Peyer's patch (tissue), 4 donors: ENCODE results near the gene POLR3H.

ENCODE experiments used
- POLR2A ChIP-seq, 2 donors: fragments of 450-650 bp; IDR thresholded peaks; one replicate each; pipeline ENCODE4 v1.5.1; 2017; ENCODE audit warnings: antibody characterized with exemption in 2 of 2, mild to moderate bottlenecking in 2 of 2, moderate library complexity in 2 of 2
- TF ChIP-seq, protein P1 (sequence below), 6 experiments: fragments of 450-650 bp in 4 of 6; fragments of 200-600 bp in 2 of 6; sonication (generic) in 1 of 6; IDR thresholded peaks; one replicate each; pipeline ENCODE4 v1.5.1; 2017 to 2019; ENCODE audit warnings: antibody characterized with exemption in 6 of 6, mild to moderate bottlenecking in 3 of 6, moderate library complexity in 1 of 6

DNA sequence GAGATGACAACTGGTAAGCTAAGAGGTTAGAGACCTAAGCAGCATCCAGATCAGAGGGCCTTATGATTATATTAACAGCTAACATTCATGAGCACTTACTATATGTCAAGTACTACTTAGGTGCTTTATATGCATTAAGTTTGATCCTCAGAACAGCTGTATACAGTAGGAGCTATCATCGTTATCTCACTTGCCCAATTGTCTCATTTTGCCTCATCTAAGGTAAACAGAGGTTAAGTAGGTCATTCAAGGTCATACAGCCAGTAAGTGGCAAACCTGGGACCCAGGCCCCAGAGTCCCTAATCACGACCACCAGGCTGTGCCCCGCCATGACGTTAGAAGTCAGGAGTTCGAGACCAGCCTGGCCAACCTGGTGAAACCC lies 4.6 kb upstream of the POLR3H start:
- TF ChIP-seq, protein P1, sequence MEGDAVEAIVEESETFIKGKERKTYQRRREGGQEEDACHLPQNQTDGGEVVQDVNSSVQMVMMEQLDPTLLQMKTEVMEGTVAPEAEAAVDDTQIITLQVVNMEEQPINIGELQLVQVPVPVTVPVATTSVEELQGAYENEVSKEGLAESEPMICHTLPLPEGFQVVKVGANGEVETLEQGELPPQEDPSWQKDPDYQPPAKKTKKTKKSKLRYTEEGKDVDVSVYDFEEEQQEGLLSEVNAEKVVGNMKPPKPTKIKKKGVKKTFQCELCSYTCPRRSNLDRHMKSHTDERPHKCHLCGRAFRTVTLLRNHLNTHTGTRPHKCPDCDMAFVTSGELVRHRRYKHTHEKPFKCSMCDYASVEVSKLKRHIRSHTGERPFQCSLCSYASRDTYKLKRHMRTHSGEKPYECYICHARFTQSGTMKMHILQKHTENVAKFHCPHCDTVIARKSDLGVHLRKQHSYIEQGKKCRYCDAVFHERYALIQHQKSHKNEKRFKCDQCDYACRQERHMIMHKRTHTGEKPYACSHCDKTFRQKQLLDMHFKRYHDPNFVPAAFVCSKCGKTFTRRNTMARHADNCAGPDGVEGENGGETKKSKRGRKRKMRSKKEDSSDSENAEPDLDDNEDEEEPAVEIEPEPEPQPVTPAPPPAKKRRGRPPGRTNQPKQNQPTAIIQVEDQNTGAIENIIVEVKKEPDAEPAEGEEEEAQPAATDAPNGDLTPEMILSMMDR (IDR thresholded peaks at IDR 0.05): no peak
- TF ChIP-seq POLR2A (IDR thresholded peaks at IDR 0.05): no peak
